ENCODE measurements around the gene MAEA.

Gene MAEA

DNA sequence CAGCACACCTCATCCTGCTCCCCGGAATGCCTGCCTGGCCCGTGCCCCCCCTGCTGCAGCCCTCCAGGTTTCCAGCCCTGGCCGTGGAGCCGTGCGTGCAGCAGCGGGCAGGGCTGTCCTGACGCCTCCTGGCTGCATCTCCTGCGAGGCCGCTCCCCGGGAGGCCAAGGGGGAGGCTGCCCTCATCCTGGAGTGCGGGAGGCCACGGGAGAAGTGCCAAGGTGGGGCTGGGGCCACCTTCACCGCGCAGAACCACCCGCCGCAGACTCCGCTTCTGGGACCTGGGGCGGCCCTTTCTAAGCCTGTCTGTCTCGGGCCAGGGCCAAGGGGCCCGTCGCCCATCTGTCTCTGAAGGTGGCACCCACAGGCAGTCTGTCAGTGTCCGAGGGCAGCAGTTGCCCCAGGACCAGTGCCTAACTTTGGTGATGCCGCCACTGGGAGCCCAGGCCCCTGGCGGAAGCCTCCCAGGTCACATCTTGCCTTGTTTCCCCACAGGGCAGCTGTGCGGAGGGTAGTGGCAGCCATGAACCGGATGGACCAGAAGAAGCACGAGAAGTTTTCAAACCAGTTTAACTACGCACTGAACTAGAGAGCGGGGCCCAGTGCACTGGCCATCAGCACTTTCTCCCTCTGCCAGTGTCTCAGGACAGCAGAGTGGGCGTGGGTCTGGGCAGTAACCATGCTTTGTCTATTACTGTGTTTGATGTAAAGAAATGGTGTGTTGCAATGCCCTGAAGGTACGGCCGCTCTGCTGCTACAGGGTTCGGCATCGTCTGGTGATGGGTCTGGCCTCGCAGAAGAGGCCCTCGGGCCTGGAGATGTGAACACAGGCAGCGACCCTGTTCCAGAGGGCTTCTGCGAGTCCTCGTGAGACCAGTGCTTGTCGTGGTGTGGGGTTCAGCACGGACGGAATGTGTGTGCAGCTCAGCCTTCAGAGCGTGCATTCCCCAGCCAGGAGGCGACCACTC lies 96.0 kb downstream of the MAEA start:
- Histone ChIP-seq H3K27ac (replicated peaks; ENCODE audit: low read length) (no peak overlapping the region), H2BK120ac (ENCODE audit: low read depth, low read length) (no peak overlapping the region), H3K79me1 (ENCODE audit: low read depth, low read length) (no peaks in the 10 kb centered on the region), H2BK15ac (ENCODE audit: low read length) (no peak overlapping the region), H3K36me3 (replicated peaks in 1 of 2; ENCODE audit: control insufficient read depth in 2 of 2, insufficient read depth in 2 of 2, low read length in 2 of 2) (peaks cover 2 to 26% of the 10 kb centered on the region in 2 donors), H3K4me2 (ENCODE audit: insufficient read depth, low read length, poor library complexity, severe bottlenecking) (no peak overlapping the region), H4K91ac (ENCODE audit: low read depth, low read length, poor library complexity) (no peak overlapping the region), H3K9ac (ENCODE audit: low read depth, low read length, poor library complexity) (no peak overlapping the region), H3K9me3 (replicated peaks in 1 of 2; ENCODE audit: control insufficient read depth in 2 of 2, insufficient read depth in 1 of 2, low read depth in 1 of 2, low read length in 2 of 2) (peaks cover 0 to 12% of the 10 kb centered on the region in 2 donors), H2AK5ac (ENCODE audit: low read depth, low read length) (no peak overlapping the region), H3K18ac (ENCODE audit: low read length) (peak overlapping the region; percentile 22), H3K4ac (ENCODE audit: low read length) (no peak overlapping the region), H3K4me1 (ENCODE audit: control insufficient read depth in 2 of 2, insufficient read depth in 1 of 2, low read depth in 1 of 2, low read length in 2 of 2) (peaks cover 0 to 7% of the 10 kb centered on the region in 2 donors), H3K23ac (ENCODE audit: low read depth, low read length, poor library complexity) (no peak overlapping the region), H2BK5ac (ENCODE audit: low read length) (no peak overlapping the region), H3K4me3 (ENCODE audit: low read length in 2 of 2) (no peak overlapping the region), H2BK12ac (ENCODE audit: low read length) (no peak overlapping the region), H2AFZ (ENCODE audit: low read length) (no peak overlapping the region), H3K27me3 (ENCODE audit: control insufficient read depth in 3 of 3, insufficient read depth in 3 of 3, low read depth in 1 of 3, low read length in 3 of 3) (no peaks in the 10 kb centered on the region), H4K8ac (ENCODE audit: low read depth, low read length) (no peak overlapping the region), H3K14ac (ENCODE audit: low read length) (peak overlapping the region; percentile 85)
- WGBS, 2 donors (ENCODE audit: extremely low coverage in 2 of 2, insufficient read length in 2 of 2, insufficient replicate concordance in 1 of 2): no CpG with 5 or more reads among the region's 44 CpGs
- no peak for DNase-seq (ENCODE audit: low spot score)
